RWPE1 (cell line): ENCODE results near the gene CMIP.
A peak's percentile ranks its signal among the peaks of the same experiment; 100 is the strongest.

Experiments used
- CTCF ChIA-PET: fragments of 350-600 bp; sonication (Branson Sonifier 250); formaldehyde crosslinking; extraction: SDS; loops from one replicate; lab custom pipeline; 2021; lab: Yijun Ruan, JAX
- POLR2A ChIA-PET: fragments of 400-600 bp; formaldehyde crosslinking; extraction: SDS; loops from one replicate; lab custom pipeline; 2020; ENCODE audit warnings: antibody characterized with exemption; ENCODE audit not compliant: low non-redundant PET; lab: Yijun Ruan, JAX
- DNase-seq: peaks from one replicate; pipeline ENCODE4 v3.0.0; 2012; ENCODE audit warnings: low spot score
- H3K27ac ChIP-seq: fragments of 450-650 bp; 2 replicates; pipeline ENCODE4 v1.5.1; 2017
- CTCF ChIP-seq: fragments of 450-650 bp; conservative IDR thresholded peaks from 2 replicates; pipeline ENCODE4 v1.5.1; 2017; ENCODE audit warnings: low read depth, mild to moderate bottlenecking

The CMIP gene

GRCh38 chr16:81728435-81728834 lies 283.8 kb downstream of the CMIP start:
- H3K27ac ChIP-seq = no peak overlapping the region
- no peak for TF ChIP-seq CTCF
- POLR2A ChIA-PET = no interaction called here
- CTCF ChIA-PET = interaction anchor here (0.6 kb wide), 1 partner anchor 371 kb away, joined by 3 read pairs; no protein-coding TSS in a partner anchor
- DNase-seq = no peak

GRCh38 chr16:81729451-81729850 lies 284.8 kb downstream of the CMIP start:
- POLR2A ChIA-PET = no interaction called here
- H3K27ac ChIP-seq = no peak overlapping the region; the same call in 1 of the 2 replicates
- CTCF ChIA-PET = interaction anchor here (0.6 to 1.7 kb wide), 14 partner anchors 8 to 720 kb away, joined by 3 to 8 read pairs (median 4); no protein-coding TSS in a partner anchor
- DNase-seq = no peak
- no peak for TF ChIP-seq CTCF

GRCh38 chr16:81730090-81731051 lies 285.8 kb downstream of the CMIP start:
- peak overlapping the region; percentile 75 for H3K27ac ChIP-seq
- peak; percentile 81 for TF ChIP-seq CTCF
- CTCF ChIA-PET = interaction anchor here (0.6 to 1.7 kb wide), 15 partner anchors 9 to 721 kb away, joined by 3 to 8 read pairs (median 4); no protein-coding TSS in a partner anchor
- POLR2A ChIA-PET = no interaction called here
- DNase-seq = peak; percentile 74

- ChIA-PET CTCF (interaction anchor here (0.6 to 0.7 kb wide), 3 partner anchors 35 to 348 kb away, joined by 3 to 5 read pairs (median 3); no protein-coding TSS in a partner anchor), POLR2A (no interaction called here)
- TF ChIP-seq CTCF = no peak
- H3K27ac ChIP-seq = no peak overlapping the region
- DNase-seq = no peak
Measured at GRCh38 chr16:81731649-81732048, 287.0 kb downstream of the CMIP start.

GRCh38 chr16:81732699-81733098 lies 288.1 kb downstream of the CMIP start:
- POLR2A ChIA-PET = no interaction called here
- no peak overlapping the region for H3K27ac ChIP-seq
- TF ChIP-seq CTCF = no peak
- DNase-seq = no peak
- CTCF ChIA-PET = no interaction called here

- no peak for DNase-seq
- ChIA-PET POLR2A (no interaction called here), CTCF (no interaction called here)
- H3K27ac ChIP-seq = no peak overlapping the region
- no peak for TF ChIP-seq CTCF
Measured at GRCh38 chr16:81733295-81733694, 288.7 kb downstream of the CMIP start.
